Panc1 (cell line): Measurements from ENCODE around the gene TBC1D7. TPM values are rescaled to one million over a fixed set of nuclear protein-coding genes. Genes with fewer than 3 reads are reported as not detected.

ENCODE experiments used
- ATAC-seq: fragments of 200-7000 bp; cut with Tn5 transposase; 2 replicates; pipeline ENCODE4 v1.9.1; 2020; ENCODE audit warnings: mild to moderate bottlenecking, moderate library complexity
- BruUV-seq: library from RNA; stranded (reverse); fragments of 400-500 nt; replicated peaks from 2 replicates; lab custom pipeline; 2021; lab: Mats Ljungman, UMichigan
- CTCF ChIA-PET: fragments of 300-600 bp; sonication (Branson Sonifier 250); formaldehyde crosslinking; loops from one replicate; lab custom pipeline; 2022; ENCODE audit warnings: antibody characterized with exemption; lab: Charles Lee
- POLR2A ChIA-PET: fragments of 300-600 bp; sonication (Branson Sonifier 250); formaldehyde crosslinking; loops from one replicate; lab custom pipeline; 2022; ENCODE audit warnings: antibody characterized with exemption; lab: Charles Lee
- DNase-seq: peaks from one replicate; pipeline ENCODE4 v3.0.0-alpha.2; 2010; ENCODE audit warnings: low read depth, low spot score
- H3K27ac ChIP-seq: 2 replicates; pipeline ENCODE4 v1.5.1; 2011; ENCODE audit warnings: mild to moderate bottlenecking, low read length, inconsistent platforms
- H3K27me3 ChIP-seq: fragments of 200-500 bp; sonication (Bioruptor generic); 2 replicates; pipeline ENCODE4 v1.6.0; 2014; ENCODE audit warnings: low read length, inconsistent platforms; ENCODE audit not compliant: control insufficient read depth, insufficient read depth
- H3K36me3 ChIP-seq: fragments of 200-500 bp; sonication (Bioruptor generic); 2 replicates; pipeline ENCODE4 v1.5.1; 2014; ENCODE audit warnings: inconsistent platforms, mild to moderate bottlenecking, low read length, moderate library complexity; ENCODE audit not compliant: control insufficient read depth, insufficient read depth
- H3K4me1 ChIP-seq: 2 replicates; pipeline ENCODE4 v1.5.1; 2011; ENCODE audit warnings: inconsistent platforms, mild to moderate bottlenecking, low read length, moderate library complexity; ENCODE audit not compliant: control insufficient read depth, insufficient read depth
- H3K4me3 ChIP-seq, 2 experiments: 2 replicates each; pipeline ENCODE4 v1.5.1; 2011 to 2012; ENCODE audit warnings: low read depth in 2 of 2, low read length in 2 of 2, mild to moderate bottlenecking in 2 of 2, inconsistent platforms in 1 of 2, moderate library complexity in 1 of 2
- H3K9me3 ChIP-seq: fragments of 200-500 bp; sonication (Bioruptor generic); 2 replicates; pipeline ENCODE4 v1.5.1; 2014; ENCODE audit warnings: low read depth, mild to moderate bottlenecking, inconsistent platforms, low read length, moderate library complexity; ENCODE audit not compliant: control insufficient read depth, insufficient read depth
- POLR2AphosphoS5 ChIP-seq: IDR thresholded peaks from 2 replicates; pipeline ENCODE4 v1.6.1; 2012; ENCODE audit warnings: mild to moderate bottlenecking, low read depth, low read length, moderate library complexity
- SIN3A ChIP-seq: IDR thresholded peaks from 2 replicates; pipeline ENCODE4 v1.6.1; 2012; ENCODE audit warnings: low read depth, mild to moderate bottlenecking, low read length, moderate library complexity, borderline replicate concordance; ENCODE audit not compliant: insufficient read depth
- TCF7L2 ChIP-seq: IDR thresholded peaks from 2 replicates; pipeline ENCODE4 v1.6.1; 2011; ENCODE audit warnings: mild to moderate bottlenecking, low read depth, low read length, inconsistent platforms
- in situ Hi-C: cut with HindIII; loops from 2 replicates; pipeline ENCODE4 v1.10.0; 2016; ENCODE audit warnings: low sequenced_read_pairs, low pct_unique_long_range_greater_than_20kb
- intact Hi-C: fragments of 100-400 bp; cut with micrococcal nuclease; formaldehyde crosslinking; loops from one replicate; pipeline ENCODE4 v1.10.0; 2022; ENCODE audit not compliant: unreplicated experiment
- total RNA-seq: library from RNA; stranded (reverse); gene quantifications from one replicate; pipeline ENCODE4 v1.2.1, GENCODE V29; 2021; ENCODE audit not compliant: unreplicated experiment
- TF ChIP-seq, protein P1 (sequence below), 2 experiments: IDR thresholded peaks; 2 replicates each; pipeline ENCODE4 v1.6.1; 2011 to 2012; ENCODE audit warnings: low read depth in 2 of 2, control low read depth in 1 of 2, low read length in 1 of 2, mild to moderate bottlenecking in 1 of 2, moderate library complexity in 1 of 2; ENCODE audit not compliant: insufficient read depth in 1 of 2
- TF ChIP-seq, protein P2 (sequence below): fragments of 450-650 bp; IDR thresholded peaks from 2 replicates; pipeline ENCODE4 v1.5.1; 2017; ENCODE audit warnings: mild to moderate bottlenecking

The TBC1D7 gene
- total RNA-seq, 1 experiment from 2014 or later, result 27.0 TPM

DNA sequence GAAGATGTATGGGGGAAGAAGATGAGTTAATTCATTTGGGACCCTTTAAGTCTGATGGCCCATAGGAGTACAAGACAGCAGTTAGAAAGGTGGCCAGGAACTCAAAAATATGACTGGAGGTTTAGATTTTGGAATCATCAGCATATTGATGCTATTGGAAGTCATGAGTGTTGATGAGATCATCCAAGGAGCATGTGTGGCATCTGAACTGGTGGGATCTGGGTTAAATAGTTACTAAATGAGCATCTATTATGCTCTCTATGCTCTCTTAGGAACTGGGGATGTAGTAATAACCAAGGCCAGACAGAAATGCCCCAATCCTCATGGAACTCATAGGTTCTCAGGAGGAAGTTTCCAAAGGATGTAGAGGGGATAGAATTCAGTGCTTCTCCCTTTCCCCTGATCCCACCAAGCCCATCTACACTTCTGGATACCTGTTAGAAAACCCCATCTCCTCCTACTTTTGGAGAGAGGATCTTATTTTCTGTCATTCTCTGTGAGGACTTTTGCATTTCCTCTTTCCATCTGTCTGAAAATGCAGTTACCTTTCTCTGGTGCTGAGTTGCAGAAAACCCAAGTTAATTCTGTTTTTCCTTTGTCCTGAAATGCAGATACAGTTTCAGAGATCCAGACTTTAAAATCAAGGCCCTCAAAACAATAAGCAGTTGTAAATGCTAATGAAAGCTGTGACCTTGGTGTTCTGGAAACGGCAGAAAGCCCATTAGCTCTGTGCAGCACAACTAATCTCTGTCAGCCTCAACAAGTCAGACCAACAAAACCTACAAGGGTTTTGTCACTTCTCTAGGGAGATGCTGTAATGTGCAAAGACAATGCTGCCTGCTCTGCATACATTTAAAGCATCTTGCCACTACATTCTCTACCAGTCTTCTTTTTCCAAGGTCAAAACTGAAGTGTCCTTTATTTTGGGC lies 65.8 kb downstream of the TBC1D7 start:
- BruUV-seq, result no TSS peak
- H3K36me3 ChIP-seq, result no peaks in the 10 kb centered on the region
- ChIA-PET CTCF (no interaction called here), POLR2A (no interaction called here)
- TF ChIP-seq, protein P1, sequence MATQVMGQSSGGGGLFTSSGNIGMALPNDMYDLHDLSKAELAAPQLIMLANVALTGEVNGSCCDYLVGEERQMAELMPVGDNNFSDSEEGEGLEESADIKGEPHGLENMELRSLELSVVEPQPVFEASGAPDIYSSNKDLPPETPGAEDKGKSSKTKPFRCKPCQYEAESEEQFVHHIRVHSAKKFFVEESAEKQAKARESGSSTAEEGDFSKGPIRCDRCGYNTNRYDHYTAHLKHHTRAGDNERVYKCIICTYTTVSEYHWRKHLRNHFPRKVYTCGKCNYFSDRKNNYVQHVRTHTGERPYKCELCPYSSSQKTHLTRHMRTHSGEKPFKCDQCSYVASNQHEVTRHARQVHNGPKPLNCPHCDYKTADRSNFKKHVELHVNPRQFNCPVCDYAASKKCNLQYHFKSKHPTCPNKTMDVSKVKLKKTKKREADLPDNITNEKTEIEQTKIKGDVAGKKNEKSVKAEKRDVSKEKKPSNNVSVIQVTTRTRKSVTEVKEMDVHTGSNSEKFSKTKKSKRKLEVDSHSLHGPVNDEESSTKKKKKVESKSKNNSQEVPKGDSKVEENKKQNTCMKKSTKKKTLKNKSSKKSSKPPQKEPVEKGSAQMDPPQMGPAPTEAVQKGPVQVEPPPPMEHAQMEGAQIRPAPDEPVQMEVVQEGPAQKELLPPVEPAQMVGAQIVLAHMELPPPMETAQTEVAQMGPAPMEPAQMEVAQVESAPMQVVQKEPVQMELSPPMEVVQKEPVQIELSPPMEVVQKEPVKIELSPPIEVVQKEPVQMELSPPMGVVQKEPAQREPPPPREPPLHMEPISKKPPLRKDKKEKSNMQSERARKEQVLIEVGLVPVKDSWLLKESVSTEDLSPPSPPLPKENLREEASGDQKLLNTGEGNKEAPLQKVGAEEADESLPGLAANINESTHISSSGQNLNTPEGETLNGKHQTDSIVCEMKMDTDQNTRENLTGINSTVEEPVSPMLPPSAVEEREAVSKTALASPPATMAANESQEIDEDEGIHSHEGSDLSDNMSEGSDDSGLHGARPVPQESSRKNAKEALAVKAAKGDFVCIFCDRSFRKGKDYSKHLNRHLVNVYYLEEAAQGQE (IDR thresholded peaks at IDR 0.05; ENCODE audit: insufficient read depth in 1 of 2, low read depth in 2 of 2, low read length in 1 of 2), result no peak
- TF ChIP-seq TCF7L2, result no peak
- no peak for TF ChIP-seq SIN3A
- TF ChIP-seq, protein P2, sequence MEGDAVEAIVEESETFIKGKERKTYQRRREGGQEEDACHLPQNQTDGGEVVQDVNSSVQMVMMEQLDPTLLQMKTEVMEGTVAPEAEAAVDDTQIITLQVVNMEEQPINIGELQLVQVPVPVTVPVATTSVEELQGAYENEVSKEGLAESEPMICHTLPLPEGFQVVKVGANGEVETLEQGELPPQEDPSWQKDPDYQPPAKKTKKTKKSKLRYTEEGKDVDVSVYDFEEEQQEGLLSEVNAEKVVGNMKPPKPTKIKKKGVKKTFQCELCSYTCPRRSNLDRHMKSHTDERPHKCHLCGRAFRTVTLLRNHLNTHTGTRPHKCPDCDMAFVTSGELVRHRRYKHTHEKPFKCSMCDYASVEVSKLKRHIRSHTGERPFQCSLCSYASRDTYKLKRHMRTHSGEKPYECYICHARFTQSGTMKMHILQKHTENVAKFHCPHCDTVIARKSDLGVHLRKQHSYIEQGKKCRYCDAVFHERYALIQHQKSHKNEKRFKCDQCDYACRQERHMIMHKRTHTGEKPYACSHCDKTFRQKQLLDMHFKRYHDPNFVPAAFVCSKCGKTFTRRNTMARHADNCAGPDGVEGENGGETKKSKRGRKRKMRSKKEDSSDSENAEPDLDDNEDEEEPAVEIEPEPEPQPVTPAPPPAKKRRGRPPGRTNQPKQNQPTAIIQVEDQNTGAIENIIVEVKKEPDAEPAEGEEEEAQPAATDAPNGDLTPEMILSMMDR, result no peak
- TF ChIP-seq POLR2AphosphoS5, result no peak
- peaks cover 3% of the 10 kb centered on the region; the same call in 1 of the 2 replicates for H3K27me3 ChIP-seq
- H3K4me3 ChIP-seq, result no peak overlapping the region
- no peaks in the 10 kb centered on the region for H3K9me3 ChIP-seq
- no peak for DNase-seq
- no peak for ATAC-seq
- intact Hi-C loops, result no loop called here
- H3K4me1 ChIP-seq, result no peaks in the 10 kb centered on the region
- no peak overlapping the region for H3K27ac ChIP-seq
- in situ Hi-C loops, result no loop called here

DNA sequence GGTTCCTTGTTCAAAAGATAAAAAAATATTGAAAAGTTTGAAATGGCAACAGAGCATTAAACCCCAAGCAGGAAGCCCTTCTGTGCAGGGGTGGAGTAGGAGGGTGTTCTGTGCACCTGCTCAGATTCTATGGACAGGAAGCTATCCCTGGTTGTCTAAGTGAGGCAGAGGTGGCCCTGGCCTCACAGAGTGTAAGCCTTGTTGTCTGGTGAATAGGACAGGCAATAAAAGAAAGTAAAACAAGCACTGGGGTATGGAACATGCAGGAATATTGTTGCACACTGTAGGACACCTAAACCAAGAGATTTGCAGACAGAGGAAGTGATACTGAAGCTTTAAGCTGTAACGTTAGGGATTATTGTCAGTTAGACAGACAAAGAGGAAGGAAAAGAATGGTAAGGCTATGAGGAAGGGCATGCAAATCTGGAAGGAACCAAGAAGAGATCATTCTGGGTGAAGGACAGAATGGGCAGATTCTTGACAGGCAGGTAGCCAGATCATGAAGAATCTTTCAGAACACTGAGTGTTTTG lies 66.8 kb downstream of the TBC1D7 start:
- BruUV-seq, result no TSS peak
- Histone ChIP-seq H3K4me1 (no peaks in the 10 kb centered on the region), H3K4me3 (no peak overlapping the region), H3K36me3 (no peaks in the 10 kb centered on the region), H3K9me3 (no peaks in the 10 kb centered on the region), H3K27ac (no peak overlapping the region), H3K27me3 (peaks cover 3% of the 10 kb centered on the region; the same call in 1 of the 2 replicates)
- POLR2A ChIA-PET, result no interaction called here
- ATAC-seq (no peak), DNase-seq (no peak)
- no peak for TF ChIP-seq SIN3A
- TF ChIP-seq POLR2AphosphoS5, result no peak
- TF ChIP-seq, protein P2, result no peak
- TF ChIP-seq TCF7L2, result no peak
- TF ChIP-seq, protein P1 (IDR thresholded peaks at IDR 0.05; ENCODE audit: insufficient read depth in 1 of 2, low read depth in 2 of 2, low read length in 1 of 2), result no peak
- in situ Hi-C loops (no loop called here), intact Hi-C loops (no loop called here)
- CTCF ChIA-PET, result no interaction called here
